GM23248 (cell line): ENCODE measurements around the gene GPS1.

Experiments
- EZH2 ChIP-seq: fragments of 200-600 bp; sonication (generic); IDR thresholded peaks from 2 replicates; pipeline ENCODE4 v1.6.1; 2018; ENCODE audit warnings: antibody characterized with exemption, mild to moderate bottlenecking; ENCODE audit not compliant: insufficient read depth, poor library complexity, severe bottlenecking
- EZH2phosphoT487 ChIP-seq: fragments of 200-600 bp; sonication (generic); IDR thresholded peaks from 2 replicates; pipeline ENCODE4 v1.6.1; 2018; ENCODE audit warnings: antibody characterized with exemption, moderate library complexity, mild to moderate bottlenecking, low read depth; ENCODE audit not compliant: insufficient read depth

GRCh38 chr17:82029990-82030469 is 21.7 kb upstream of the GPS1 start:
- TF ChIP-seq EZH2phosphoT487, result no peak
- TF ChIP-seq EZH2, result no peak
